H9 (cell line): ENCODE results near the gene VAMP8. TPM values are rescaled to one million over a fixed set of nuclear protein-coding genes. Genes with fewer than 3 reads are reported as not detected.

ENCODE experiments used
- DNase-seq: peaks from one replicate; pipeline ENCODE4 v3.0.0-alpha.2; 2017
- H2AFZ ChIP-seq: one replicate; pipeline ENCODE4 v1.6.1; 2013; ENCODE audit warnings: mild to moderate bottlenecking, low read length, control low read depth, moderate library complexity
- H2AK5ac ChIP-seq: 2 replicates; pipeline ENCODE4 v1.6.1; 2013; ENCODE audit warnings: low read length, control low read depth, mixed read lengths; ENCODE audit not compliant: insufficient read length
- H2BK120ac ChIP-seq: one replicate; pipeline ENCODE4 v1.6.1; 2013; ENCODE audit warnings: low read depth, mild to moderate bottlenecking, low read length, control low read depth, inconsistent platforms; ENCODE audit not compliant: poor library complexity, severe bottlenecking
- H2BK12ac ChIP-seq: 2 replicates; pipeline ENCODE4 v1.6.1; 2013; ENCODE audit warnings: low read length, control low read depth, mixed read lengths, low read depth; ENCODE audit not compliant: insufficient read length
- H2BK15ac ChIP-seq: 2 replicates; pipeline ENCODE4 v1.6.1; 2013; ENCODE audit warnings: low read depth, low read length, control low read depth
- H2BK20ac ChIP-seq: one replicate; pipeline ENCODE4 v1.6.1; 2013; ENCODE audit warnings: low read depth, mild to moderate bottlenecking, low read length, control low read depth, inconsistent platforms; ENCODE audit not compliant: poor library complexity, severe bottlenecking
- H2BK5ac ChIP-seq: 2 replicates; pipeline ENCODE4 v1.6.1; 2013; ENCODE audit warnings: low read length, control low read depth, mixed read lengths; ENCODE audit not compliant: insufficient read length
- H3K14ac ChIP-seq: 2 replicates; pipeline ENCODE4 v1.6.1; 2013; ENCODE audit warnings: low read length, control low read depth; ENCODE audit not compliant: insufficient read depth
- H3K18ac ChIP-seq: 2 replicates; pipeline ENCODE4 v1.6.1; 2013; ENCODE audit warnings: low read depth, mild to moderate bottlenecking, mixed read lengths, low read length, control low read depth; ENCODE audit not compliant: insufficient read length
- H3K23ac ChIP-seq: 2 replicates; pipeline ENCODE4 v1.6.1; 2013; ENCODE audit warnings: low read length, control low read depth, mixed read lengths, low read depth; ENCODE audit not compliant: insufficient read length
- H3K23me2 ChIP-seq: 2 replicates; pipeline ENCODE4 v1.6.1; 2013; ENCODE audit warnings: low read depth, mild to moderate bottlenecking, mixed read lengths, low read length, control low read depth; ENCODE audit not compliant: insufficient read length, poor library complexity, severe bottlenecking
- H3K27ac ChIP-seq: 2 replicates; pipeline ENCODE4 v1.5.1; 2013; ENCODE audit warnings: low read length, control low read depth, mixed read lengths, low read depth; ENCODE audit not compliant: insufficient read length
- H3K27me3 ChIP-seq: 2 replicates; pipeline ENCODE4 v1.6.1; 2013; ENCODE audit warnings: low read length, control low read depth, inconsistent platforms; ENCODE audit not compliant: insufficient read depth
- H3K4ac ChIP-seq: 2 replicates; pipeline ENCODE4 v1.6.1; 2013; ENCODE audit warnings: low read depth, mild to moderate bottlenecking, control low read depth, inconsistent platforms, low read length, moderate library complexity
- H3K4me1 ChIP-seq: 2 replicates; pipeline ENCODE4 v1.6.1; 2013; ENCODE audit warnings: low read length, control low read depth, inconsistent platforms; ENCODE audit not compliant: insufficient read depth
- H3K4me2 ChIP-seq: 2 replicates; pipeline ENCODE4 v1.6.1; 2013; ENCODE audit warnings: low read length, control low read depth, mixed read lengths; ENCODE audit not compliant: insufficient read length, insufficient read depth
- H3K56ac ChIP-seq: 2 replicates; pipeline ENCODE4 v1.6.1; 2013; ENCODE audit warnings: low read depth, mild to moderate bottlenecking, mixed read lengths, low read length, control low read depth; ENCODE audit not compliant: insufficient read length
- H3K79me1 ChIP-seq: 2 replicates; pipeline ENCODE4 v1.6.1; 2013; ENCODE audit warnings: low read depth, mild to moderate bottlenecking, moderate library complexity, low read length, control low read depth, inconsistent platforms; ENCODE audit not compliant: insufficient read depth, poor library complexity, severe bottlenecking
- H3K79me2 ChIP-seq: 2 replicates; pipeline ENCODE4 v1.6.1; 2013; ENCODE audit warnings: low read length, control low read depth, inconsistent platforms; ENCODE audit not compliant: insufficient read depth
- H3K9ac ChIP-seq: 2 replicates; pipeline ENCODE4 v1.6.1; 2013; ENCODE audit warnings: low read length, control low read depth, mixed read lengths; ENCODE audit not compliant: insufficient read length; ENCODE audit errors: extremely low read depth
- H3K9me3 ChIP-seq: one replicate; pipeline ENCODE4 v1.6.1; 2013; ENCODE audit warnings: low read depth, low read length, inconsistent platforms; ENCODE audit not compliant: control insufficient read depth
- H3T11ph ChIP-seq: one replicate; pipeline ENCODE4 v1.6.1; 2013; ENCODE audit warnings: mild to moderate bottlenecking, low read length, control low read depth, inconsistent platforms
- H4K20me1 ChIP-seq: one replicate; pipeline ENCODE4 v1.6.1; 2013; ENCODE audit not compliant: control insufficient read depth, insufficient read length, insufficient read depth
- H4K5ac ChIP-seq: 2 replicates; pipeline ENCODE4 v1.6.1; 2013; ENCODE audit warnings: low read depth, mild to moderate bottlenecking, mixed read lengths, low read length, control low read depth; ENCODE audit not compliant: insufficient read length
- H4K8ac ChIP-seq: replicated peaks from 2 replicates; pipeline ENCODE4 v1.6.1; 2013; ENCODE audit warnings: low read length, control low read depth, mixed read lengths, low read depth; ENCODE audit not compliant: insufficient read length
- H4K91ac ChIP-seq: 2 replicates; pipeline ENCODE4 v1.6.1; 2013; ENCODE audit warnings: low read depth, mild to moderate bottlenecking, moderate library complexity, mixed read lengths, low read length, control low read depth; ENCODE audit not compliant: insufficient read length
- H3K27ac Mint-ChIP-seq, 3 experiments: 2 replicates in 2 of 3; 3 replicates in 1 of 3; pipeline ENCODE4 v1.8.0; 2020 to 2021; ENCODE audit warnings: mixed read lengths in 3 of 3, mild to moderate bottlenecking in 1 of 3, moderate library complexity in 1 of 3
- H3K27me3 Mint-ChIP-seq: 2 replicates; pipeline ENCODE4 v1.8.0; 2021; ENCODE audit warnings: low read depth, mild to moderate bottlenecking, moderate library complexity, mixed read lengths
- H3K36me3 Mint-ChIP-seq, 3 experiments: 2 replicates in 2 of 3; 3 replicates in 1 of 3; pipeline ENCODE4 v1.8.0; 2020 to 2021; ENCODE audit warnings: low read depth in 3 of 3, mixed read lengths in 3 of 3; ENCODE audit not compliant: insufficient read depth in 1 of 3
- H3K4me1 Mint-ChIP-seq, 2 experiments: 2 replicates each; pipeline ENCODE4 v1.8.0; 2020; ENCODE audit warnings: mixed read lengths in 2 of 2
- H3K4me3 Mint-ChIP-seq, 2 experiments: 2 replicates in 1 of 2; 3 replicates in 1 of 2; pipeline ENCODE4 v1.8.0; 2020 to 2021; ENCODE audit warnings: mild to moderate bottlenecking in 2 of 2, mixed read lengths in 2 of 2, moderate library complexity in 1 of 2
- H3K9me3 Mint-ChIP-seq, 2 experiments: 2 replicates in 1 of 2; 3 replicates in 1 of 2; pipeline ENCODE4 v1.8.0; 2020; ENCODE audit warnings: mild to moderate bottlenecking in 2 of 2, mixed read lengths in 2 of 2, moderate library complexity in 1 of 2
- WGBS: extraction: QIAGEN DNeasy Blood & Tissue Kit; methylation state at CpG from one replicate; pipeline ENCODE4 v1.1.7; 2013; ENCODE audit warnings: missing lambda C conversion rate, low lambda C conversion rate, mixed read lengths; ENCODE audit not compliant: insufficient read length; ENCODE audit errors: extremely low coverage; 5-methylcytosine and 5-hydroxymethylcytosine counted together
- total RNA-seq: library from RNA; stranded (reverse); gene quantifications from 2 replicates; pipeline ENCODE4 v1.2.1, GENCODE V29; 2021
- TF ChIP-seq, protein P1 (sequence below): fragments of 200-600 bp; sonication (generic); conservative IDR thresholded peaks from 3 replicates; pipeline ENCODE4 v1.8.0; 2021; ENCODE audit warnings: antibody characterized with exemption, mild to moderate bottlenecking

The VAMP8 gene
- total RNA-seq, 1 experiment from 2014 or later: 33.4 TPM

DNA sequence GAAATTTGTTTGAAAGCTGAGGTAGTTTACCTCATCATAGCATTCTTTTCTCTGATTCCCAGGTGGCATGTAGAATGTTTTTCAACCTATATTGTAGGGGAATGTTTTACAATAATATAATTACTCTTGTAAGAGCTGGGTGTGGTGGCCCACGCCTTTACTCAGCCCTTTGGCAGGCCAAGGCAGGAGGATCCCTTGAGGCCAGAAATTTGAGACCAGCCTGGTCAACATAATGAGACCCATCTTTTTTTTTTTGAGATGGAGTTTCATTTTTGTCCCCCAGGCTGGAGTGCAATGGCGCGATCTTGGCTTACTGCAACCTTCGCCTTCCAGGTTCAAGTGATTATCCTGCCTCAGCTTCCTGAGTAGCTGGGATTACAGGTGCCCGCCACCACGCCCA lies 42.2 kb downstream of the VAMP8 start:
- no peaks in the 10 kb centered on the region for H3K23me2 ChIP-seq
- Mint-ChIP-seq H3K36me3 (peaks cover 27 to 53% (median 39%) of the 10 kb centered on the region in 3 experiments; a peak in 6 of 7 replicates), H3K4me1 (peaks cover 5 to 9% of the 10 kb centered on the region in 2 experiments; a peak in 3 of 4 replicates), H3K27ac (no peak overlapping the region), H3K4me3 (no peak overlapping the region), H3K27me3 (no peaks in the 10 kb centered on the region), H3K9me3 (no peaks in the 10 kb centered on the region)
- H3T11ph ChIP-seq: no peak overlapping the region
- no peak overlapping the region for H3K23ac ChIP-seq
- TF ChIP-seq, protein P1, sequence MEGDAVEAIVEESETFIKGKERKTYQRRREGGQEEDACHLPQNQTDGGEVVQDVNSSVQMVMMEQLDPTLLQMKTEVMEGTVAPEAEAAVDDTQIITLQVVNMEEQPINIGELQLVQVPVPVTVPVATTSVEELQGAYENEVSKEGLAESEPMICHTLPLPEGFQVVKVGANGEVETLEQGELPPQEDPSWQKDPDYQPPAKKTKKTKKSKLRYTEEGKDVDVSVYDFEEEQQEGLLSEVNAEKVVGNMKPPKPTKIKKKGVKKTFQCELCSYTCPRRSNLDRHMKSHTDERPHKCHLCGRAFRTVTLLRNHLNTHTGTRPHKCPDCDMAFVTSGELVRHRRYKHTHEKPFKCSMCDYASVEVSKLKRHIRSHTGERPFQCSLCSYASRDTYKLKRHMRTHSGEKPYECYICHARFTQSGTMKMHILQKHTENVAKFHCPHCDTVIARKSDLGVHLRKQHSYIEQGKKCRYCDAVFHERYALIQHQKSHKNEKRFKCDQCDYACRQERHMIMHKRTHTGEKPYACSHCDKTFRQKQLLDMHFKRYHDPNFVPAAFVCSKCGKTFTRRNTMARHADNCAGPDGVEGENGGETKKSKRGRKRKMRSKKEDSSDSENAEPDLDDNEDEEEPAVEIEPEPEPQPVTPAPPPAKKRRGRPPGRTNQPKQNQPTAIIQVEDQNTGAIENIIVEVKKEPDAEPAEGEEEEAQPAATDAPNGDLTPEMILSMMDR: no peak
- no peak overlapping the region for H4K5ac ChIP-seq
- H3K27me3 ChIP-seq: no peaks in the 10 kb centered on the region
- H4K8ac ChIP-seq: no peak overlapping the region
- H2BK120ac ChIP-seq: no peak overlapping the region
- H3K4me1 ChIP-seq: no peaks in the 10 kb centered on the region; the same call in 1 of the 2 replicates
- no peak overlapping the region for H2AFZ ChIP-seq
- peaks cover 13% of the 10 kb centered on the region; the same call in 1 of the 2 replicates for H3K79me2 ChIP-seq
- H3K9ac ChIP-seq: no peak overlapping the region
- no peak overlapping the region for H4K91ac ChIP-seq
- no peak overlapping the region for H2BK12ac ChIP-seq
- WGBS: no CpG with 5 or more reads among the region's 6 CpGs
- peaks cover 18% of the 10 kb centered on the region for H3K79me1 ChIP-seq
- H3K18ac ChIP-seq: no peak overlapping the region
- H2BK5ac ChIP-seq: no peak overlapping the region
- H3K4me2 ChIP-seq: no peak overlapping the region
- H3K4ac ChIP-seq: no peak overlapping the region
- no peaks in the 10 kb centered on the region for H4K20me1 ChIP-seq
- no peaks in the 10 kb centered on the region for H3K9me3 ChIP-seq
- no peak overlapping the region for H2BK15ac ChIP-seq
- no peak overlapping the region for H3K27ac ChIP-seq
- H3K56ac ChIP-seq: no peak overlapping the region
- no peak overlapping the region for H3K14ac ChIP-seq
- no peak for DNase-seq
- H2BK20ac ChIP-seq: no peak overlapping the region
- no peak overlapping the region for H2AK5ac ChIP-seq
